Keratinocyte (primary cell): ENCODE measurements around the gene NEUROG1.

Experiments
- CTCF ChIP-seq, 3 experiments: IDR thresholded peaks in 1 of 3; conservative IDR thresholded peaks in 1 of 3; optimal IDR thresholded peaks in 1 of 3; 2 replicates in 2 of 3; 3 replicates in 1 of 3; pipeline versions ENCODE3 to v1.5.1; 2011; ENCODE audit warnings: low read length in 3 of 3, mild to moderate bottlenecking in 3 of 3, moderate library complexity in 2 of 3, control low read depth in 1 of 3, inconsistent platforms in 1 of 3; ENCODE audit not compliant: insufficient read depth in 2 of 3; ENCODE audit errors: extremely low read depth in 1 of 3
- EZH2 ChIP-seq: IDR thresholded peaks from one replicate; pipeline ENCODE4 v1.6.1; 2012; ENCODE audit warnings: inconsistent platforms, mild to moderate bottlenecking, low read length, moderate library complexity

- TF ChIP-seq CTCF (optimal IDR thresholded peaks at IDR 0.05 in 1 of 3, IDR thresholded peaks at IDR 0.05 in 1 of 3, conservative IDR thresholded peaks at IDR 0.05 in 1 of 3; ENCODE audit: extremely low read depth in 1 of 3, insufficient read depth in 2 of 3, low read length in 3 of 3) (no peak), EZH2 (no peak)
Measured at GRCh38 chr5:135556620-135557019, 20.9 kb upstream of the NEUROG1 start.
